NCI-H2107 (cell line): ENCODE measurements around the gene DHRS9.
A peak's percentile ranks its signal among the peaks of the same experiment; 100 is the strongest.
"Not testable (repeated sequence)": the region's sequence is repeated elsewhere in the genome, so short reads cannot be mapped to it uniquely, and the experiment has no call there.

ENCODE experiments used
- DNase-seq: peaks from one replicate; lab custom pipeline; 2025; lab: John Stamatoyannopoulos, UW

DHRS9 gene

DNA sequence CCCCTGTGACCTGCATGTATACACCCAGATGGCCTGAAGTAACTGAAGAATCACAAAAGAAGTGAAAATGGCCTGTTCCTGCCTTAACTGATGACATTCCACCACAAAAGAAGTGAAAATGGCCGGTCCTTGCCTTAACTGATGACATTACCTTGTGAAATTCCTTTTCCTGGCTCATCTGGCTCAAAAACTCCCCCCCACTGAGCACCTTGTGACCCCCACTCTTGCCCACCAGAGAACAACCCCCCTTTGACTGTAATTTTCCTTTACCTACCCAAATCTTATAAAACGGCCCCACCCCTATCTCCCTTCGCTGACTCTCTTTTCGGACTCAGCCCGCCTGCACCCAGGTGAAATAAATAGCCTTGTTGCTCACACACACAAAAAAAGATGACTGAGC, 67.1 kb downstream of the DHRS9 start:
- not testable (repeated sequence) for DNase-seq

DNA sequence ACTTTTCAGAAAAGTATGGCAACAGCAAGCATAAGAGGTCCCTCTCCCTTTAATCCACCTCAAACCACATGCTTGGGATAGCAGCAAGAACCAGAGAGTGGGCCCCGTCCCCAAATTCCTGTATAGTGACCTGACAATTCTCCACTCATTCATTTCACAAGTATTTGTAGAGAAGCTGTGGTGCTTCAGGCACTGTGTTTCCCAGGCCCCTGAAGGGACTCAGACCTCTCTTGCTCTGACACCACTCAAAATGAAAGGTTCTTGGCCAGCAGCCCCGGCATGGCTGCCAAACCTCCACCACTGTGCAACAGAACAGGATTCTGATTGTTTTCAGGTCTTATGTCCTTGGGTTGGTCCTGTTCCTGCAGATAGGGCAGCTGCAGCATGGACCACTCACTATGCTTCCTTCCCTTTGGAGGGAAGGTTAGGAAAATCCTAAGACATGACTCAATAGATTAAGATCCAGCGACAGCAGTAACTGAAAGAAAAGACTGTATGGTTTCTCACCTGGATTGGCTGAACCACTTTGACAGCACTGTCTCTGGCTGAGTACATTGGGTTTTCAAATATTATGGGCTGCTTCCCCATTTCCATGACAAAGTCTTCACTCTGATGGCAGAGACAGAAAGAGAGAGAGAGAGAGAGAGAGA, 67.6 kb downstream of the DHRS9 start:
- no peak for DNase-seq

DNA sequence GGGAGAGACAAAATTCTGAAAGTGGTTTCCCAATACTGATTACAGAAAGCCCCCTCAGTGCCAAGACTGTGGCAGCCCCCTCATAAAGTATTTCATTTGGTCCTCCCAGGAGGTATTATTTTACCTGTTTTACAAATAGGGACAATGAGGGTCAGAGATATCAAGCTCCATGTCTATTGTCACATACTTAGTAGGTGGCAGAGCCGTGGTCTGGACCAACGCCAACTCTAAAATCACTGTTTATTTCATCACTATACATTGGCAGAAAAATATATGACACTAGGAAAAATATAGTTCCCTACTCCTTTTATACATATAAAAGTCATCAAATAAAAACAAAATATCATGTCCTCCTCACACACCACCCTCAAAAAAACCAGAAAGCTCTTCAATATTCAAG, 68.6 kb downstream of the DHRS9 start:
- no peak for DNase-seq

DNA sequence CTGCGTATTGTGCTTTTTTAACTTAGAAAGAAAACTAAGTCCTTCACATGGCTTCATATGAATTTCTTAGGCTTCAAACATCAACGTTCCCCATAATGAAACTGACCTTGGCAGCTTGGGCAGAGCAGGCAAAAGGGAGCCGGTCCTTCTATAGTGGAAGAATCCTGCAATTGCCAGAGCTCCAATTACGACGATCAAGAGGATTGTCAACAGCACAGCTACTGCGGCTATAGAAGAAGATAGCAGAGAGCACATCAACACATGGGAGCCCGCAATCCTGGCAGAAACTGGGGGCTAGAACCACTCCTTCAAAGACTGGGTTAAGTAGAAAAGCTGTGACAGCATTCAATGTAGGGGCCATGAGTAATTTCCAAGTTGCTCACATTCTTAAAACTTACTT, 69.8 kb downstream of the DHRS9 start:
- no peak for DNase-seq

DNA sequence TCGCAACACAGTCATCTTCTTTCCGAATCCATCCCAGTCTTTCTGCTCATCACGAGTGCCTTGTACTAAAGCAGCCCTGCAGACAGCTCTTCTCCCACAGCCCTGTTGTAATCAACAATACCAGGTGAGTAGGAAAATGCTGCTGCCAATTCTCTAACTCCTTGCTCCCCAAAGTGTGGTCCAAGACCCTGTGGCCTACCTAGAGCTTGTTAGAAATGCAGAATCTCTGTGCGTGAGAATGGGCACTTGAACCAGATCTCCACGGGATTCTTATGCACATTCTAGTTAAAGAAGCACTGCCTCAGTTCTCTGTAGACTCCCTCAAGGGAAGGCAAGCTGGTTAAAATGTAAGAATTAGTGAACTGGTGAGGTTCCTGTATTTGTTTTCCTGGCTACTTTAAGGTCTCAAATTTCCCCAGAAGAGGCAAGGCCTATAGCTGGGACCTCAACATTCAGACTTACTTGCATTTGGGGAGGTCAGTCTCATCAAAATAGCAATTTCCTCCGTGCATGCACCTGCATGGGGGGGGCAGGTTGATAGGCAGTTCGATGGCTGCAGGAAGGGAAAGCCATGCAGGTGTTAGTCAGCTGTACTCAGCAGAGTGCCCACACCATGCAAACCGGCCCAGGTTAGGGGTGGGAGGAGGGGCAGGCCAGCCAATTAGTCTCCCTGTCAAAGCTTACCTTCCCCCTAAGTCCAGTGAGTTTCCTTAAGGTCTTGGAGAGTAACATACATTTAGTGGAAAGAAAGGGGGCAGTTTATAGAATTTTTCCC, 70.8 kb downstream of the DHRS9 start:
- no peak for DNase-seq

DNA sequence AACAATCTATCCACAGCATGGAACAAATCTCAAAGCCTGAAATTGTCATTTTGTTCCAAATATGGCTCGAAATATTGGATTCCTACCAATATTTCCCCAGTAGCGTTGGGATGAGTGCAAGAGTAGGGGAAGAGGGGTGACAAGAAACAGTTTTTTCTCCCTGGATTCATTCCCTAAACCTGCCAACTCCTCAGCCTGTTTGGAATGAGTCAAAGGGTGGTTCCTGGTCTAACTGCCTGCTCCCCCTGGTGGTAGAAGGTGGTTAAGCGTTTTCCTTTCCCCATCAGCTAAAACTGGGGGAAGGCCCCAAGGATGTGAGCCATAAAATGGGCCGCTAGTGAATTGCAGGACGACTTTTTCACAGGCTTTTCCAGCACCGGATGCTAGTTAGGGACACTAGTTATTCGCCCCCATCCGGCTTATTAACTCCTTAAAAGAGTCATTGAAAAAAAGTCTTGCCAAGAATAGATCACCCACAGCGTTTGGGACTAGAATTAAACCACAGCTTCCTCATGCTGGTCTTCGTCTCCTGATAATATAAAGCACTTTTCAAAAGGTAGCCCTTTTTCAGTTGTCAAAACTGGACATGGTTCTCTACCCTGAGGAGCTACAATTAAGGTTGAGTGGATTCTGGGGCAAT, 72.5 kb downstream of the DHRS9 start:
- peak; percentile 24 for DNase-seq

DNA sequence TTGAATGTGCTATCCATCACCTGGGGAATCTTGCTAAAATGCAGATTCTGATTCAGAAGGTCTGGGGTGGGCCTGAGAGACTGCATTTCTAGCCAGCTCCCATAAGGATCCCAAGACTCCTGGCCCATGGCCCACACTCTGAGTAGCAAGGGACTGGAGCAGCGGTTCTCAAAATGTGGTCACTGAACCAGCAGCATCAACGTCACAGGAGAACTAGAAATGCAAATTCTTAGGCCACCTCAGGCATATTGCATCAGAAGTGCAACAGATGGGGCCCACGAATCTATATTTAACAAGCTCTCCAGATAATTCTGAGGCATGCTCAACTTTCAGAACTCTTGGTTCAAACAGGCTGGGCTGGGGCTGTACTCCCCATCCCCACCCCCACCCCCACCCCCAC, 74.6 kb downstream of the DHRS9 start:
- DNase-seq: no peak
